Measurements from ENCODE around the gene GRIK4. TPM values are rescaled to one million over a fixed set of nuclear protein-coding genes. Genes with fewer than 3 reads are reported as not detected.

The GRIK4 gene
- total RNA-seq, 3 donors from 2014 or later: 0.36 to 0.51 TPM; not detected in 1

- DNase-seq: no peak
- no peak for TF ChIP-seq CTCF (IDR thresholded peaks at IDR 0.05)
- intact Hi-C loops (cut with DNase I, micrococcal nuclease): no loop called here
- H3K9me3 ChIP-seq: no peaks in the 10 kb centered on the region
- no peak overlapping the region for H3K4me3 ChIP-seq
- H3K36me3 ChIP-seq (ENCODE audit: low read depth): no peaks in the 10 kb centered on the region
- no peaks in the 10 kb centered on the region for H3K4me1 ChIP-seq (ENCODE audit: low read depth)
- ATAC-seq: no peak
Observed at GRCh38 chr11:120675171-120675570, 163.6 kb downstream of the GRIK4 start.

GRCh38 chr11:120676991-120677390, 165.4 kb downstream of the GRIK4 start:
- no peaks in the 10 kb centered on the region for H3K4me1 ChIP-seq (ENCODE audit: low read depth)
- H3K9me3 ChIP-seq: no peaks in the 10 kb centered on the region
- ATAC-seq: no peak
- no peak for DNase-seq
- TF ChIP-seq CTCF (IDR thresholded peaks at IDR 0.05): no peak
- H3K4me3 ChIP-seq: no peak overlapping the region
- H3K36me3 ChIP-seq (ENCODE audit: low read depth): no peaks in the 10 kb centered on the region
- intact Hi-C loops (cut with DNase I, micrococcal nuclease): no loop called here

DNA sequence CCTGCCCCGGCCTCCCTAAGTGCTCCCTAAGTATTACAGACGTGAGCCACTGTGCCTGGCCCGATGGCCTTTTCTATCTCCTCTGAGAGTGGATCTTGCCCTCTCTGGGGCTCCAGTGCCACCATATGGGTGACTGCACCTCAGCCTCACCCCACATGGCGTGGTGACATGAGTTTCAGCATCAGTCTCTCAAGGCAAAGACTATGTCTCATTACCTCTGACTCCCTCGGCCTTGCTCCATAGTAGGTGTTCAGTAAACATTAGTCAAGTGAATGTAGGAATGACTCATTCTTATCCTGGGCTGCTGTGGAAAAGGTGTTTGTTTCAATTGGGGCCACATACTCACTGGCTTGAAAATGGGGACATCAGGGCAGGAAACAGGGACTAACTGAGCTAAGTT, 168.8 kb downstream of the GRIK4 start:
- no peaks in the 10 kb centered on the region for H3K36me3 ChIP-seq (ENCODE audit: low read depth)
- H3K4me3 ChIP-seq: no peak overlapping the region
- no peak for ATAC-seq
- no peaks in the 10 kb centered on the region for H3K9me3 ChIP-seq
- intact Hi-C loops (cut with DNase I, micrococcal nuclease): loop anchor here in 1 of 2 donors (10.0 kb wide), 1 partner anchor 166 kb away; the partner anchor contains the start of gene GRIK4
- DNase-seq: no peak
- TF ChIP-seq CTCF (IDR thresholded peaks at IDR 0.05): no peak
- no peaks in the 10 kb centered on the region for H3K4me1 ChIP-seq (ENCODE audit: low read depth)

- H3K4me1 ChIP-seq (ENCODE audit: low read depth): no peaks in the 10 kb centered on the region
- H3K9me3 ChIP-seq: no peaks in the 10 kb centered on the region
- ATAC-seq (no peak), DNase-seq (no peak)
- intact Hi-C loops (cut with DNase I, micrococcal nuclease): loop anchor here in 1 of 2 donors (10.0 kb wide), 1 partner anchor 167 kb away; the partner anchor contains the start of gene GRIK4
- H3K4me3 ChIP-seq: no peak overlapping the region
- no peaks in the 10 kb centered on the region for H3K36me3 ChIP-seq (ENCODE audit: low read depth)
- no peak for TF ChIP-seq CTCF (IDR thresholded peaks at IDR 0.05)
Observed at GRCh38 chr11:120681434-120682331, 170.1 kb downstream of the GRIK4 start.

- no peaks in the 10 kb centered on the region for H3K36me3 ChIP-seq (ENCODE audit: low read depth)
- intact Hi-C loops (cut with DNase I, micrococcal nuclease): loop anchor here in 1 of 2 donors (10.0 kb wide), 1 partner anchor 167 kb away; the partner anchor contains the start of gene GRIK4
- no peak overlapping the region for H3K4me3 ChIP-seq
- TF ChIP-seq CTCF (IDR thresholded peaks at IDR 0.05): no peak
- ATAC-seq: no peak
- no peaks in the 10 kb centered on the region for H3K9me3 ChIP-seq
- DNase-seq: no peak
- no peaks in the 10 kb centered on the region for H3K4me1 ChIP-seq (ENCODE audit: low read depth)
Observed at GRCh38 chr11:120682332-120682649, 170.7 kb downstream of the GRIK4 start.

Data from mucosa of descending colon (tissue), 3 donors.